ENCODE measurements around the gene SUCNR1. TPM values are rescaled to one million over a fixed set of nuclear protein-coding genes. Genes with fewer than 3 reads are reported as not detected.

SUCNR1 gene
- polyA plus RNA-seq, 1 donor from 2014 or later = not detected

DNA sequence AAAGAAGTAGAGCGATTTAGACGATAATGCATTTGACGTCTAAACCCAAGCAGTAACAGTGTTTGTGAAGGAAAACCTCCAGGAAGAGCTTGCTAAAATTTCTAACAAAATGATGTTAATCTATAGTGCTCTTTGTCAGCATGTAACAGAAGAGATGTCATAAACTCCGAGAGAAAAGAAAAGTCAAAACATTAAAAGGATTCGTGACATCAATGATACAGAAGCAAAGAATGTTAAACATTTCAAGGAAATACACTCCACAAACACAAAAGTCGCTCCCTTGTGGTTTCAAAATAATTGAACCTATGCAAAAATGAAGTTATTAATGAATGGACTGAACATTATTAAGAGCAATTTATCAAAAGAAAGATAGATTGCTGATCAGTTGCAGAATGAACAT lies 31.6 kb upstream of the SUCNR1 start:
- Histone ChIP-seq H3K9me3 (ENCODE audit: low read length) (no peaks in the 10 kb centered on the region), H3K9me2 (ENCODE audit: insufficient read depth, low read length) (no peaks in the 10 kb centered on the region), H3F3A (ENCODE audit: insufficient read depth, low read length, poor library complexity, severe bottlenecking) (no peaks in the 10 kb centered on the region), H3K27ac (ENCODE audit: low read length) (no peak overlapping the region), H4K20me1 (ENCODE audit: insufficient read depth) (no peaks in the 10 kb centered on the region), H3K9ac (ENCODE audit: low read length) (no peak overlapping the region), H3K4me3 (ENCODE audit: low read length) (no peak overlapping the region), H3K27me3 (ENCODE audit: insufficient read depth, low read depth, low read length) (no peaks in the 10 kb centered on the region), H3K4me2 (ENCODE audit: low read length) (no peak overlapping the region), H2AFZ (ENCODE audit: low read depth, low read length) (no peak overlapping the region), H3K36me3 (ENCODE audit: insufficient read depth, low read length) (no peaks in the 10 kb centered on the region), H3K79me2 (replicated peaks; ENCODE audit: insufficient read depth, low read length) (no peaks in the 10 kb centered on the region)
- TF ChIP-seq, protein P1, sequence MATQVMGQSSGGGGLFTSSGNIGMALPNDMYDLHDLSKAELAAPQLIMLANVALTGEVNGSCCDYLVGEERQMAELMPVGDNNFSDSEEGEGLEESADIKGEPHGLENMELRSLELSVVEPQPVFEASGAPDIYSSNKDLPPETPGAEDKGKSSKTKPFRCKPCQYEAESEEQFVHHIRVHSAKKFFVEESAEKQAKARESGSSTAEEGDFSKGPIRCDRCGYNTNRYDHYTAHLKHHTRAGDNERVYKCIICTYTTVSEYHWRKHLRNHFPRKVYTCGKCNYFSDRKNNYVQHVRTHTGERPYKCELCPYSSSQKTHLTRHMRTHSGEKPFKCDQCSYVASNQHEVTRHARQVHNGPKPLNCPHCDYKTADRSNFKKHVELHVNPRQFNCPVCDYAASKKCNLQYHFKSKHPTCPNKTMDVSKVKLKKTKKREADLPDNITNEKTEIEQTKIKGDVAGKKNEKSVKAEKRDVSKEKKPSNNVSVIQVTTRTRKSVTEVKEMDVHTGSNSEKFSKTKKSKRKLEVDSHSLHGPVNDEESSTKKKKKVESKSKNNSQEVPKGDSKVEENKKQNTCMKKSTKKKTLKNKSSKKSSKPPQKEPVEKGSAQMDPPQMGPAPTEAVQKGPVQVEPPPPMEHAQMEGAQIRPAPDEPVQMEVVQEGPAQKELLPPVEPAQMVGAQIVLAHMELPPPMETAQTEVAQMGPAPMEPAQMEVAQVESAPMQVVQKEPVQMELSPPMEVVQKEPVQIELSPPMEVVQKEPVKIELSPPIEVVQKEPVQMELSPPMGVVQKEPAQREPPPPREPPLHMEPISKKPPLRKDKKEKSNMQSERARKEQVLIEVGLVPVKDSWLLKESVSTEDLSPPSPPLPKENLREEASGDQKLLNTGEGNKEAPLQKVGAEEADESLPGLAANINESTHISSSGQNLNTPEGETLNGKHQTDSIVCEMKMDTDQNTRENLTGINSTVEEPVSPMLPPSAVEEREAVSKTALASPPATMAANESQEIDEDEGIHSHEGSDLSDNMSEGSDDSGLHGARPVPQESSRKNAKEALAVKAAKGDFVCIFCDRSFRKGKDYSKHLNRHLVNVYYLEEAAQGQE (IDR thresholded peaks at IDR 0.05; ENCODE audit: borderline replicate concordance) = no peak
- no peak for TF ChIP-seq TAF1 (IDR thresholded peaks at IDR 0.05; ENCODE audit: low read depth)
- no peak for TF ChIP-seq POLR2AphosphoS5 (IDR thresholded peaks at IDR 0.05)
- no peak for TF ChIP-seq EZH2 (IDR thresholded peaks at IDR 0.05; ENCODE audit: borderline replicate concordance, insufficient read depth, low read length, poor library complexity, severe bottlenecking)
- TF ChIP-seq RAD21 (conservative IDR thresholded peaks at IDR 0.05) = no peak
- TF ChIP-seq MXI1 (conservative IDR thresholded peaks at IDR 0.05; ENCODE audit: poor library complexity, severe bottlenecking) = no peak
- TF ChIP-seq, protein P2, sequence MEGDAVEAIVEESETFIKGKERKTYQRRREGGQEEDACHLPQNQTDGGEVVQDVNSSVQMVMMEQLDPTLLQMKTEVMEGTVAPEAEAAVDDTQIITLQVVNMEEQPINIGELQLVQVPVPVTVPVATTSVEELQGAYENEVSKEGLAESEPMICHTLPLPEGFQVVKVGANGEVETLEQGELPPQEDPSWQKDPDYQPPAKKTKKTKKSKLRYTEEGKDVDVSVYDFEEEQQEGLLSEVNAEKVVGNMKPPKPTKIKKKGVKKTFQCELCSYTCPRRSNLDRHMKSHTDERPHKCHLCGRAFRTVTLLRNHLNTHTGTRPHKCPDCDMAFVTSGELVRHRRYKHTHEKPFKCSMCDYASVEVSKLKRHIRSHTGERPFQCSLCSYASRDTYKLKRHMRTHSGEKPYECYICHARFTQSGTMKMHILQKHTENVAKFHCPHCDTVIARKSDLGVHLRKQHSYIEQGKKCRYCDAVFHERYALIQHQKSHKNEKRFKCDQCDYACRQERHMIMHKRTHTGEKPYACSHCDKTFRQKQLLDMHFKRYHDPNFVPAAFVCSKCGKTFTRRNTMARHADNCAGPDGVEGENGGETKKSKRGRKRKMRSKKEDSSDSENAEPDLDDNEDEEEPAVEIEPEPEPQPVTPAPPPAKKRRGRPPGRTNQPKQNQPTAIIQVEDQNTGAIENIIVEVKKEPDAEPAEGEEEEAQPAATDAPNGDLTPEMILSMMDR (IDR thresholded peaks at IDR 0.05; ENCODE audit: poor library complexity, severe bottlenecking) = no peak
- no peak for TF ChIP-seq SMC3 (conservative IDR thresholded peaks at IDR 0.05; ENCODE audit: poor library complexity)
- no peak for TF ChIP-seq EP300 (conservative IDR thresholded peaks at IDR 0.05; ENCODE audit: poor library complexity, severe bottlenecking)

DNA sequence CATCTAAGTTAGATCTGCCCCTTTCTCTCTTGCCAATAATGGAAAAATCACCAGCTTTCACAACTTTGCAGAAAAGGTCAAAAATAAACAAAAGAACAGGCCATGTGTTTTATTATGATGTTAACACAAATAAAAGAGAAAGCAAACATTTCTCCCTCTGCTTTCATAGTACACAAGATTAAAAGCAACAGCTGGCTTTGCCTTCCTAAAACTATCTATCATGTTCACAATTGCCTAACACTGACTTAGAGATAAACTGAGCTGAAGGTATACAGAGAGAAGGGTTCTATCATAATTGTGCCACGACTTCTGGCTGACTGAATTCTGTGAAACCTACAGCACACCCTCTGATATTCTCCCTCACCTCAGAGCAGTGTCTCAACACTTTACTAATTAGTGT lies 30.2 kb upstream of the SUCNR1 start:
- Histone ChIP-seq H2AFZ (ENCODE audit: low read depth, low read length) (no peak overlapping the region), H3K9me3 (ENCODE audit: low read length) (no peaks in the 10 kb centered on the region), H3K79me2 (replicated peaks; ENCODE audit: insufficient read depth, low read length) (no peaks in the 10 kb centered on the region), H3K27me3 (ENCODE audit: insufficient read depth, low read depth, low read length) (no peaks in the 10 kb centered on the region), H4K20me1 (ENCODE audit: insufficient read depth) (no peaks in the 10 kb centered on the region), H3K27ac (ENCODE audit: low read length) (no peak overlapping the region), H3K4me2 (ENCODE audit: low read length) (no peak overlapping the region), H3K4me3 (ENCODE audit: low read length) (no peak overlapping the region), H3K9me2 (ENCODE audit: insufficient read depth, low read length) (no peaks in the 10 kb centered on the region), H3K9ac (ENCODE audit: low read length) (no peak overlapping the region), H3F3A (ENCODE audit: insufficient read depth, low read length, poor library complexity, severe bottlenecking) (no peaks in the 10 kb centered on the region), H3K36me3 (ENCODE audit: insufficient read depth, low read length) (no peaks in the 10 kb centered on the region)
- TF ChIP-seq MXI1 (conservative IDR thresholded peaks at IDR 0.05; ENCODE audit: poor library complexity, severe bottlenecking) (no peak), POLR2AphosphoS5 (IDR thresholded peaks at IDR 0.05) (no peak), EZH2 (IDR thresholded peaks at IDR 0.05; ENCODE audit: borderline replicate concordance, insufficient read depth, low read length, poor library complexity, severe bottlenecking) (no peak), EP300 (conservative IDR thresholded peaks at IDR 0.05; ENCODE audit: poor library complexity, severe bottlenecking) (no peak)
- TF ChIP-seq, protein P1 (IDR thresholded peaks at IDR 0.05; ENCODE audit: borderline replicate concordance) = no peak
- TF ChIP-seq, protein P2 (IDR thresholded peaks at IDR 0.05; ENCODE audit: poor library complexity, severe bottlenecking) = no peak
